Activated CD4-positive, alpha-beta T cell treated with anti-CD3 and anti-CD28 coated beads for 4 hours (primary cell): Measurements from ENCODE around the gene ABCC11.
A peak's percentile ranks its signal among the peaks of the same experiment; 100 is the strongest.
"Not testable (repeated sequence)": the region's sequence is repeated elsewhere in the genome, so short reads cannot be mapped to it uniquely, and the experiment has no call there.

Experiments
- DNase-seq, 2 donors: peaks; one replicate each; pipeline ENCODE4 v3.0.0-alpha.2; 2020

Gene ABCC11

DNA sequence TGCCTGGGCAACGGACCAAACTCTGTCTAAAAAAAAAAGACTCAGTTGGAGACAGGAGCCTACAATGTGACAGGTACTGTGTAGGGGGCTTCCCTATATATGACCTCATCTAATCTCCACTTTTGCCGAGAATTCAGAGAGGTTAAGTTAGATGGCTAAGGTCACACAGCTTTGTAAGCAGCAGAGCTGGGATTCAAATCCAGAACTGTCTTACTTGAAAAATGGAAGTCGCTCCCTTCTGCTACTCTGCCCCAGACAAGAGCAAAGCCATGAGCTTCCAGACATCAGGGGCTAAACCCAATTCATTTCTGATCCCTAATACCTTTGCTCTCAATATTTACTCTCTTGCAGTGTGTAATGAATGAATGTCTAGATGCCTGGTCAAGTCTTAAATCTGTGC lies 50.0 kb downstream of the ABCC11 start:
- DNase-seq = no peak

- DNase-seq = no peak
Measured at GRCh38 chr16:48194828-48195556, 52.3 kb downstream of the ABCC11 start.

GRCh38 chr16:48193846-48194245 lies 53.5 kb downstream of the ABCC11 start:
- no peak for DNase-seq

GRCh38 chr16:48188449-48189102 lies 58.8 kb downstream of the ABCC11 start:
- DNase-seq = no peak

- DNase-seq = no peak
Measured at GRCh38 chr16:48187779-48188178, 59.6 kb downstream of the ABCC11 start.

DNA sequence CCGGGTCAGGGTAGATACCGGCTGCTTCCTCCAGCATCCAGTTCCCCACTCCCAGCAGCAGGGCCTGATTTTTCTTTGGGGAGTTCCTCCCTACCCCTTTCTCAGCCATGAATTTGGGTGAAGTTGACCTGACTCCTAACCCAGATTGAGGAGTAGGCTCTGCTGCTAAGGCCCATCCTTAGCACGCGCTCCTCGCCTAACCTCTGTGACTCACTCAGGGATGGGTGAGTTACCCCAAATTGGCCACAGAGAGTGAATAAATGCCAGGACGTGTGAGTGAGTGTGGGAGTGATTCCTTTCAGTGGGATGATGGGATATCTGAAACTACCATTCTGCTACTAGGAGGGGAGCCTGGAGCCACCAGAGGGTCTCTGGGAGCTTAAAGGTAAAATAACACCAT lies 62.7 kb downstream of the ABCC11 start:
- no peak for DNase-seq

GRCh38 chr16:48182979-48183537 lies 64.3 kb downstream of the ABCC11 start:
- no peak for DNase-seq

DNA sequence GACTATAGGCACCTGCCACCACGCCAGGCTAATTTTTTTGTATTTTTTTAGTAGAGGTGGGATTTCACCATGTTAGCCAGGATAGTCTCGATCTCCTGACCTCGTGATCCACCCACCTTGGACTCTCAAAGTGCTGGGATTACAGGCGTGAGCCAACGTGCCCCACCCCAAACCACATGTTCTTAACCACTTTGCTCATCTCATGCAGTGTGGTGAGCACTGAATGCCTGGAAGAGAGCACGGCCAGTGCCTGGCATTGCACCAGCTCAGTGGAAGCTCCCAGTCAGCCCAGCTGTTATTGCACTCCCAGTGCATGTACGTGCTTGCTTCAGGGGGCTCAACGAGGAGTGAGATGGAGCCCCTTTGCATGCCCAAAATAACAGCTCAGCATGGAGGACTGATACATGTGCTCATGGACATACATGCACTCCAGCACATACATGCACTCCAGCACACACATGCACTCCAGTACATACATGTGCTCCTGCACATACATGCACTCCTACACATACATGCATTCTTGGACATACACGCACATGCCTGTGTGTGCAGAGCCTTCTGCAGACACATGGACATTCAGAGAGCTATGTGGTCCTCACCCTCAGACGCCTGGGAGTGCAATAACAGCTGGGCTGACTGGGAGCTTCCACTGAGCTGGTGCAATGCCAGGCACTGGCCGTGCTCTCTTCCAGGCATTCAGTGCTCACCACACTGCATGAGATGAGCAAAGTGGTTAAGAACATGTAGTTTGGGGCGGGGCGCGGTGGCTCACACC lies 65.4 kb downstream of the ABCC11 start:
- DNase-seq = not testable (repeated sequence)

DNA sequence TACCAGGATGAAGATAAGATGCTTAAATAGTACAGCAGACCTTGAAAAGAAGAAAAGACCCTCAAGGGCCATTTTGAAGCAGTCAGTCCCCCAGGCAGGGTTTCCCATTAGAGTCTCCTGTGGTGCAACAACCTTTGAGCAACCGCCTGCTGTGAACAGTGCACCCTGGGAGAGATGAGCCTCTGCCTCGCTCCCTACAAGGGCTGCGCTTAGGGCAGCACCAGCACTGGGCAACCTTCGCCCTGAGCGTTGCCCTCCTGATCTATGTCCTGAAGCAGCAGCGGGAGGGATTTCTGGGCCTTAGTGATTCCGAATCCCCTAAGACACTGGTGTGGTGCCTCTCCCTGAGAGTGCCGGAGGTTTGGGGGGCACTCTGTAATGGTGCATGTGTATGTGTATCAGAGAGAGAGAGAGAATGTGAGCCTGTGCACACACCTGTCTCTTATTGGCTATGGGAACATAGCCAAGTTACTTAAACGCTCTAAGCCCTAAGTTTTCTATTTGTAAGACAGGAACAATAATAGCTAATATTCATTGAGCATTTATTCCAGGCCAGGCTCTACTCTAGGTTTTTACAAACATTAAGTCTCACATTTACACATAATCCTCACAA lies 66.4 kb downstream of the ABCC11 start:
- DNase-seq = no peak

DNA sequence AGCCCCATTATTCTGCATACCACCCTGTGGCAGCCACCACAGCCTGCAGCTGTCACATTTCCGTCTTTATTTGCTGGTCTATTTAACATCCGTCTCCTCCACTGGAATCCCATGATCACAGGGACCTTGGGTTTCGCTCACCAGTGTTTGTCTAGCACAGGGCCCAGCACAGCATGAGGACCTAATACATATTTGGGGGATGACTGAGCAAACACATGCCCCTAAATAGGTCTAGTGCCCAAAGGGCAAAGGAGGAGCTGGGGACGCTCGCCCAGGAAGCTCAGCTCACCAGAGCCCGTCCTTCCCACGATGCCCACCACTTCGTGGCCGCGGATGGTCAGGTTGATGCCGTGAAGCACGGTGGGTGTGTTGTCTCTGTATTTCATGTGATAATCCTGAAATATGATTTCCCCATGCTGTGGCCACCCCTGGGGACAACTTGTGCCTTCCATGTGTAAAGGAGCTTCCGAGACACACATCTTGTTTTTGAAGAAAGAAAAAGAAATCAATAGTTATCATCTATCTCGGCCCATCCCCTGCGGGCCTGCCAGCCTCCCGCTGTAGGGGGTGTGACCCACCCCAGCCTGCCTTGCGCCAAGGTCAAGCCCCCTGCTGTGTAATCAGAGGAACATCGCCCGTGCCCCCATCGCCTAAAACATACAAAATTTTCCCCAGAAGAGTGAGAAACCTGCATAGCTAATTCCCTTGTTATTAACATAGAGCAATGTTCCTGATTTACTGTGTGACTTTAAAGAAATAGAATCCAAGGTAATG lies 70.5 kb downstream of the ABCC11 start:
- DNase-seq = no peak

- DNase-seq = no peak
Measured at GRCh38 chr16:48173889-48174288, 73.5 kb downstream of the ABCC11 start.

- no peak for DNase-seq
Measured at GRCh38 chr16:48172682-48173081, 74.7 kb downstream of the ABCC11 start.

GRCh38 chr16:48169896-48170295 lies 77.4 kb downstream of the ABCC11 start:
- no peak for DNase-seq

- DNase-seq = no peak
Measured at GRCh38 chr16:48168075-48168474, 79.3 kb downstream of the ABCC11 start.

GRCh38 chr16:48166617-48167016 lies 80.7 kb downstream of the ABCC11 start:
- DNase-seq = not testable (repeated sequence)

DNA sequence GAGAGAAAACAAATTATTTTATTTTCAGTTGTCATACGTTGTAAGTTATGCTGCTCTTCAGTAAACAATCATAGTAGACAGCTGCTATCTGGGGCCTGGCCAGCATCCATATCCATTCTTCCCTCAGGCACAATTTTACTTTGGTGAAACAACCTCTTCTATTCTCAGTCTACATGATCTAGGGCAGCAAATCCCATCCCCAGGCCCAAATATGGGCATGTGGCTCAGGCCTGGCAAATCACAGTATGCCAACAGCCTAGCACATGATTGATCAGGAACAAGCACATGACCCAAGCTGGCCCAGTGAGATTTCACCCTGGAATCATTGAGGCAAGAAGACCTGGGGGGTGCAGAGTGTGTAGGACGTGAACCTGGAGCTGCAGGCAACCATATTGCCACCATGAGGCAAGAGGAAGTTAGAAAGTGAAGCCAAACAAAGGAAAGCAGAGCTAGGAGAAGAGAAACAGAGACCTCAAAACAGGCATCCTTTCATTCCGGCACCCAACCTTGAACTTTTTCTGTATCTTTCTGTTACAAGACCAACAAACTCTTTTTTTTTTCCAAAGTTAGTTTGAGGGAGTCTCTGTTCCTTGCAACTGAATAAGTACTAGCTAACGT lies 81.3 kb downstream of the ABCC11 start:
- DNase-seq = no peak

- peak; percentile 48 to 64 for DNase-seq
Measured at GRCh38 chr16:48164907-48165715, 82.2 kb downstream of the ABCC11 start.

- no peak for DNase-seq
Measured at GRCh38 chr16:48162839-48163410, 84.4 kb downstream of the ABCC11 start.

- no peak for DNase-seq
Measured at GRCh38 chr16:48161906-48162305, 85.4 kb downstream of the ABCC11 start.

GRCh38 chr16:48160575-48160974 lies 86.8 kb downstream of the ABCC11 start:
- no peak for DNase-seq

GRCh38 chr16:48158296-48158695 lies 89.0 kb downstream of the ABCC11 start:
- peak; percentile 9 to 36 for DNase-seq
